H9 (cell line): ENCODE data around the gene DUSP18. TPM values are rescaled to one million over a fixed set of nuclear protein-coding genes. Genes with fewer than 3 reads are reported as not detected.

Source experiments
- DNase-seq: peaks from one replicate; pipeline ENCODE4 v3.0.0-alpha.2; 2017
- H2AFZ ChIP-seq: one replicate; pipeline ENCODE4 v1.6.1; 2013; ENCODE audit warnings: mild to moderate bottlenecking, low read length, control low read depth, moderate library complexity
- H2AK5ac ChIP-seq: 2 replicates; pipeline ENCODE4 v1.6.1; 2013; ENCODE audit warnings: low read length, control low read depth, mixed read lengths; ENCODE audit not compliant: insufficient read length
- H2BK120ac ChIP-seq: one replicate; pipeline ENCODE4 v1.6.1; 2013; ENCODE audit warnings: low read depth, mild to moderate bottlenecking, low read length, control low read depth, inconsistent platforms; ENCODE audit not compliant: poor library complexity, severe bottlenecking
- H2BK12ac ChIP-seq: 2 replicates; pipeline ENCODE4 v1.6.1; 2013; ENCODE audit warnings: low read length, control low read depth, mixed read lengths, low read depth; ENCODE audit not compliant: insufficient read length
- H2BK15ac ChIP-seq: 2 replicates; pipeline ENCODE4 v1.6.1; 2013; ENCODE audit warnings: low read depth, low read length, control low read depth
- H2BK20ac ChIP-seq: one replicate; pipeline ENCODE4 v1.6.1; 2013; ENCODE audit warnings: low read depth, mild to moderate bottlenecking, low read length, control low read depth, inconsistent platforms; ENCODE audit not compliant: poor library complexity, severe bottlenecking
- H2BK5ac ChIP-seq: 2 replicates; pipeline ENCODE4 v1.6.1; 2013; ENCODE audit warnings: low read length, control low read depth, mixed read lengths; ENCODE audit not compliant: insufficient read length
- H3K14ac ChIP-seq: 2 replicates; pipeline ENCODE4 v1.6.1; 2013; ENCODE audit warnings: low read length, control low read depth; ENCODE audit not compliant: insufficient read depth
- H3K18ac ChIP-seq: 2 replicates; pipeline ENCODE4 v1.6.1; 2013; ENCODE audit warnings: low read depth, mild to moderate bottlenecking, mixed read lengths, low read length, control low read depth; ENCODE audit not compliant: insufficient read length
- H3K23ac ChIP-seq: 2 replicates; pipeline ENCODE4 v1.6.1; 2013; ENCODE audit warnings: low read length, control low read depth, mixed read lengths, low read depth; ENCODE audit not compliant: insufficient read length
- H3K23me2 ChIP-seq: 2 replicates; pipeline ENCODE4 v1.6.1; 2013; ENCODE audit warnings: low read depth, mild to moderate bottlenecking, mixed read lengths, low read length, control low read depth; ENCODE audit not compliant: insufficient read length, poor library complexity, severe bottlenecking
- H3K27ac ChIP-seq: 2 replicates; pipeline ENCODE4 v1.5.1; 2013; ENCODE audit warnings: low read length, control low read depth, mixed read lengths, low read depth; ENCODE audit not compliant: insufficient read length
- H3K27me3 ChIP-seq: 2 replicates; pipeline ENCODE4 v1.6.1; 2013; ENCODE audit warnings: low read length, control low read depth, inconsistent platforms; ENCODE audit not compliant: insufficient read depth
- H3K4ac ChIP-seq: 2 replicates; pipeline ENCODE4 v1.6.1; 2013; ENCODE audit warnings: low read depth, mild to moderate bottlenecking, control low read depth, inconsistent platforms, low read length, moderate library complexity
- H3K4me1 ChIP-seq: 2 replicates; pipeline ENCODE4 v1.6.1; 2013; ENCODE audit warnings: low read length, control low read depth, inconsistent platforms; ENCODE audit not compliant: insufficient read depth
- H3K4me2 ChIP-seq: 2 replicates; pipeline ENCODE4 v1.6.1; 2013; ENCODE audit warnings: low read length, control low read depth, mixed read lengths; ENCODE audit not compliant: insufficient read length, insufficient read depth
- H3K56ac ChIP-seq: 2 replicates; pipeline ENCODE4 v1.6.1; 2013; ENCODE audit warnings: low read depth, mild to moderate bottlenecking, mixed read lengths, low read length, control low read depth; ENCODE audit not compliant: insufficient read length
- H3K79me1 ChIP-seq: 2 replicates; pipeline ENCODE4 v1.6.1; 2013; ENCODE audit warnings: low read depth, mild to moderate bottlenecking, moderate library complexity, low read length, control low read depth, inconsistent platforms; ENCODE audit not compliant: insufficient read depth, poor library complexity, severe bottlenecking
- H3K79me2 ChIP-seq: 2 replicates; pipeline ENCODE4 v1.6.1; 2013; ENCODE audit warnings: low read length, control low read depth, inconsistent platforms; ENCODE audit not compliant: insufficient read depth
- H3K9ac ChIP-seq: 2 replicates; pipeline ENCODE4 v1.6.1; 2013; ENCODE audit warnings: low read length, control low read depth, mixed read lengths; ENCODE audit not compliant: insufficient read length; ENCODE audit errors: extremely low read depth
- H3K9me3 ChIP-seq: one replicate; pipeline ENCODE4 v1.6.1; 2013; ENCODE audit warnings: low read depth, low read length, inconsistent platforms; ENCODE audit not compliant: control insufficient read depth
- H3T11ph ChIP-seq: one replicate; pipeline ENCODE4 v1.6.1; 2013; ENCODE audit warnings: mild to moderate bottlenecking, low read length, control low read depth, inconsistent platforms
- H4K20me1 ChIP-seq: one replicate; pipeline ENCODE4 v1.6.1; 2013; ENCODE audit not compliant: control insufficient read depth, insufficient read length, insufficient read depth
- H4K5ac ChIP-seq: 2 replicates; pipeline ENCODE4 v1.6.1; 2013; ENCODE audit warnings: low read depth, mild to moderate bottlenecking, mixed read lengths, low read length, control low read depth; ENCODE audit not compliant: insufficient read length
- H4K8ac ChIP-seq: replicated peaks from 2 replicates; pipeline ENCODE4 v1.6.1; 2013; ENCODE audit warnings: low read length, control low read depth, mixed read lengths, low read depth; ENCODE audit not compliant: insufficient read length
- H4K91ac ChIP-seq: 2 replicates; pipeline ENCODE4 v1.6.1; 2013; ENCODE audit warnings: low read depth, mild to moderate bottlenecking, moderate library complexity, mixed read lengths, low read length, control low read depth; ENCODE audit not compliant: insufficient read length
- H3K27ac Mint-ChIP-seq, 3 experiments: 2 replicates in 2 of 3; 3 replicates in 1 of 3; pipeline ENCODE4 v1.8.0; 2020 to 2021; ENCODE audit warnings: mixed read lengths in 3 of 3, mild to moderate bottlenecking in 1 of 3, moderate library complexity in 1 of 3
- H3K27me3 Mint-ChIP-seq: 2 replicates; pipeline ENCODE4 v1.8.0; 2021; ENCODE audit warnings: low read depth, mild to moderate bottlenecking, moderate library complexity, mixed read lengths
- H3K36me3 Mint-ChIP-seq, 3 experiments: 2 replicates in 2 of 3; 3 replicates in 1 of 3; pipeline ENCODE4 v1.8.0; 2020 to 2021; ENCODE audit warnings: low read depth in 3 of 3, mixed read lengths in 3 of 3; ENCODE audit not compliant: insufficient read depth in 1 of 3
- H3K4me1 Mint-ChIP-seq, 2 experiments: 2 replicates each; pipeline ENCODE4 v1.8.0; 2020; ENCODE audit warnings: mixed read lengths in 2 of 2
- H3K4me3 Mint-ChIP-seq, 2 experiments: 2 replicates in 1 of 2; 3 replicates in 1 of 2; pipeline ENCODE4 v1.8.0; 2020 to 2021; ENCODE audit warnings: mild to moderate bottlenecking in 2 of 2, mixed read lengths in 2 of 2, moderate library complexity in 1 of 2
- H3K9me3 Mint-ChIP-seq, 2 experiments: 2 replicates in 1 of 2; 3 replicates in 1 of 2; pipeline ENCODE4 v1.8.0; 2020; ENCODE audit warnings: mild to moderate bottlenecking in 2 of 2, mixed read lengths in 2 of 2, moderate library complexity in 1 of 2
- WGBS: extraction: QIAGEN DNeasy Blood & Tissue Kit; methylation state at CpG from one replicate; pipeline ENCODE4 v1.1.7; 2013; ENCODE audit warnings: missing lambda C conversion rate, low lambda C conversion rate, mixed read lengths; ENCODE audit not compliant: insufficient read length; ENCODE audit errors: extremely low coverage; 5-methylcytosine and 5-hydroxymethylcytosine counted together
- total RNA-seq: library from RNA; stranded (reverse); gene quantifications from 2 replicates; pipeline ENCODE4 v1.2.1, GENCODE V29; 2021
- TF ChIP-seq, protein P1 (sequence below): fragments of 200-600 bp; sonication (generic); conservative IDR thresholded peaks from 3 replicates; pipeline ENCODE4 v1.8.0; 2021; ENCODE audit warnings: antibody characterized with exemption, mild to moderate bottlenecking

DUSP18 gene
- total RNA-seq, 1 experiment from 2014 or later, result 2.6 TPM

DNA sequence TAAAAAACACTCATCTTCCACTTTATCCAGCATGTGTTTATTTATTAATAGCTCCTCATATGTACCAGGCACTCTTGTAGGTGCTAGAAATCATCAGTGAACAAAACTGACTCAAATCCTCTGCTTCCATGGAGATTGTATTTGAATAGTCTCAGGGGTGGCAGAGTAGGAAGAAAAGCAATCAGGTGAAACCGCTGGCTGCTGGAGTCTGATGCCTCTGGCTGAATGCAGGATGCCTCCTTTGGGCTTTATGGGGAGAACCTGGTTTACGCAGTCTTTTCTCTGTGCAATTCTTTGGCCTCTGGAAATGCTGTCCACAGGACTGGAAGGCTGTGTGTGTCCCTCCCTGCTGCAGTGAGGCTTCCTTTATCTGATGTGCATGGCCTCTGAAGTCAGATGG, 14.2 kb upstream of the DUSP18 start:
- Histone ChIP-seq H3K56ac (no peak overlapping the region), H4K20me1 (no peaks in the 10 kb centered on the region), H3K14ac (no peak overlapping the region), H2BK5ac (no peak overlapping the region), H3K9ac (no peak overlapping the region), H3K27me3 (no peaks in the 10 kb centered on the region), H3K4me1 (peaks cover 9% of the 10 kb centered on the region), H3K4me2 (no peak overlapping the region), H3K23me2 (no peaks in the 10 kb centered on the region), H2BK12ac (no peak overlapping the region), H3K18ac (peak overlapping the region; percentile 38), H2BK20ac (no peak overlapping the region), H2BK120ac (no peak overlapping the region), H2BK15ac (no peak overlapping the region), H3K79me2 (no peaks in the 10 kb centered on the region), H4K5ac (no peak overlapping the region), H4K8ac (no peak overlapping the region), H3T11ph (no peak overlapping the region), H3K4ac (no peak overlapping the region), H4K91ac (no peak overlapping the region), H3K79me1 (no peaks in the 10 kb centered on the region), H3K9me3 (no peaks in the 10 kb centered on the region), H2AFZ (no peak overlapping the region), H3K27ac (no peak overlapping the region), H2AK5ac (no peak overlapping the region), H3K23ac (no peak overlapping the region)
- peak overlapping the region in 1 of 3 experiments; percentile 76; a peak in 1 of 7 replicates for H3K27ac Mint-ChIP-seq
- peaks cover 9% of the 10 kb centered on the region for H3K27me3 Mint-ChIP-seq
- H3K4me1 Mint-ChIP-seq, result peaks cover 26 to 28% of the 10 kb centered on the region in 2 experiments
- H3K9me3 Mint-ChIP-seq, result no peaks in the 10 kb centered on the region
- H3K4me3 Mint-ChIP-seq, result no peak overlapping the region; a peak in 1 of 5 replicates
- TF ChIP-seq, protein P1, sequence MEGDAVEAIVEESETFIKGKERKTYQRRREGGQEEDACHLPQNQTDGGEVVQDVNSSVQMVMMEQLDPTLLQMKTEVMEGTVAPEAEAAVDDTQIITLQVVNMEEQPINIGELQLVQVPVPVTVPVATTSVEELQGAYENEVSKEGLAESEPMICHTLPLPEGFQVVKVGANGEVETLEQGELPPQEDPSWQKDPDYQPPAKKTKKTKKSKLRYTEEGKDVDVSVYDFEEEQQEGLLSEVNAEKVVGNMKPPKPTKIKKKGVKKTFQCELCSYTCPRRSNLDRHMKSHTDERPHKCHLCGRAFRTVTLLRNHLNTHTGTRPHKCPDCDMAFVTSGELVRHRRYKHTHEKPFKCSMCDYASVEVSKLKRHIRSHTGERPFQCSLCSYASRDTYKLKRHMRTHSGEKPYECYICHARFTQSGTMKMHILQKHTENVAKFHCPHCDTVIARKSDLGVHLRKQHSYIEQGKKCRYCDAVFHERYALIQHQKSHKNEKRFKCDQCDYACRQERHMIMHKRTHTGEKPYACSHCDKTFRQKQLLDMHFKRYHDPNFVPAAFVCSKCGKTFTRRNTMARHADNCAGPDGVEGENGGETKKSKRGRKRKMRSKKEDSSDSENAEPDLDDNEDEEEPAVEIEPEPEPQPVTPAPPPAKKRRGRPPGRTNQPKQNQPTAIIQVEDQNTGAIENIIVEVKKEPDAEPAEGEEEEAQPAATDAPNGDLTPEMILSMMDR, result no peak
- no peaks in the 10 kb centered on the region for H3K36me3 Mint-ChIP-seq
- DNase-seq, result no peak
- WGBS, result no CpG with 5 or more reads among the region's 2 CpGs
